ENCODE measurements around the gene LILRA1.

DNA sequence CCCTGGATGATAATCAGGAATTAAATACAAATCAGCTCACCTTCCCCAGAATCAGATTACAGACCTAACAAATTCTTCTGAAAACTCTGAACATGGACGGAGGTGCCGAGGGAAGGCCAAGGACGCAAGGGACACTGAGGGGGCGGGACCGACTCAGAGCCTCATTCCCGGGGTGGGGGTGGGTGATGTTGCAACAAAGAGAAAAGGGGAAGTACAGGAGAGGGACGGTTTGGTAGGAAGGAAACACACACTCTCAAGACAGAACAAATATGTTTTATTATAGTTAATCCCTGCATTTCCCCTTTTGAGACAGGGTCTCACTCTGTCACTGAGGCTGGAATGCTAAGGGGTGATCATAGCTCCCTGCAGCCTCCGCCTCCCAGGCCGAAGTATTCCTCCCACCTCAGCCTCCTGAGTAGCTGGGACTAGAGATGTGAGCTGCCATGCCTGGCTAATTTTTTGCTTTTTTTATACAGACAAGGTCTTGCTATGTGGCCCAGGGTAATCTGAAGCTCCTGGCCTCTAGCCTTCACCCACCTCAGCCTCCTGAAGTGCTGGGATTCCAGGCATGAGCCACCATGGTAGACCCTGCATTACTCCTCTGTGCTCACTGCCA is 20.6 kb upstream of the LILRA1 start:
- TF ChIP-seq CTCF (IDR thresholded peaks at IDR 0.05) (no peak), POLR2AphosphoS5 (IDR thresholded peaks at IDR 0.05) (no peak), EP300 (IDR thresholded peaks at IDR 0.05) (no peak)

Data from suprapubic skin (tissue), 4 donors.